SK-N-SH (cell line): ENCODE data around the gene MADD. TPM values are rescaled to one million over a fixed set of nuclear protein-coding genes. Genes with fewer than 3 reads are reported as not detected.

ENCODE experiments used
- CTCF ChIA-PET: fragments of 300-600, 350-600 bp; formaldehyde crosslinking; extraction: SDS; loops from one replicate; lab custom pipeline; 2021; lab: Yijun Ruan, JAX
- POLR2A ChIA-PET: fragments of 350-600 bp; sonication (Branson Sonifier 250); formaldehyde crosslinking; extraction: SDS; loops from one replicate; lab custom pipeline; 2020; ENCODE audit warnings: antibody characterized with exemption, inconsistent platforms; lab: Yijun Ruan, JAX
- DNase-seq: peaks from one replicate; pipeline ENCODE4 v3.0.0; 2012
- H2AFZ ChIP-seq: fragments of 200-600 bp; sonication (generic); 2 replicates; pipeline ENCODE4 v1.8.1; 2016; ENCODE audit warnings: antibody characterized with exemption, mild to moderate bottlenecking, low read depth
- H3F3A ChIP-seq: fragments of 200-600 bp; sonication (generic); replicated peaks from 2 replicates; pipeline ENCODE3; 2016; ENCODE audit warnings: antibody characterized with exemption, mild to moderate bottlenecking; ENCODE audit not compliant: insufficient read depth
- H3K27ac ChIP-seq, 2 experiments: fragments of 200-500 bp in 1 of 2; fragments of 200-600 bp in 1 of 2; sonication (Bioruptor generic) in 1 of 2; sonication (generic), shearing (Covaris generic) in 1 of 2; 2 replicates each; pipeline versions ENCODE4 v1.5.1 to v1.6.1; 2014 to 2016; ENCODE audit warnings: low read depth in 2 of 2, inconsistent platforms in 1 of 2, low read length in 1 of 2, mild to moderate bottlenecking in 1 of 2, mixed read lengths in 1 of 2
- H3K27me3 ChIP-seq: fragments of 200-600 bp; sonication (generic), shearing (Covaris generic); 2 replicates; pipeline ENCODE4 v1.6.1; 2016; ENCODE audit warnings: mixed run types; ENCODE audit not compliant: insufficient read depth
- H3K36me3 ChIP-seq, 2 experiments: fragments of 200-500 bp in 1 of 2; fragments of 200-600 bp in 1 of 2; sonication (Bioruptor generic) in 1 of 2; sonication (generic) in 1 of 2; replicated peaks in 1 of 2; 2 replicates each; pipeline versions ENCODE3 to v1.5.1; 2014 to 2016; ENCODE audit warnings: low read length in 1 of 2, mild to moderate bottlenecking in 1 of 2; ENCODE audit not compliant: insufficient read depth in 2 of 2, control insufficient read depth in 1 of 2
- H3K4me1 ChIP-seq, 2 experiments: fragments of 200-500 bp in 1 of 2; fragments of 200-600 bp in 1 of 2; sonication (Bioruptor generic) in 1 of 2; sonication (generic), shearing (Covaris generic) in 1 of 2; 2 replicates each; pipeline versions ENCODE4 v1.5.1 to v1.6.1; 2014 to 2016; ENCODE audit warnings: low read depth in 1 of 2, low read length in 1 of 2, mixed run types in 1 of 2; ENCODE audit not compliant: insufficient read depth in 2 of 2, control insufficient read depth in 1 of 2
- H3K4me2 ChIP-seq: fragments of 200-600 bp; sonication (generic), shearing (Covaris generic); 2 replicates; pipeline ENCODE4 v1.6.1; 2017; ENCODE audit warnings: mixed run types
- H3K4me3 ChIP-seq, 2 experiments: fragments of 200-500 bp in 1 of 2; fragments of 200-600 bp in 1 of 2; sonication (Bioruptor generic) in 1 of 2; sonication (generic), shearing (Covaris generic) in 1 of 2; 2 replicates each; pipeline versions ENCODE4 v1.5.1 to v1.8.1; 2014 to 2016; ENCODE audit warnings: low read depth in 2 of 2, inconsistent platforms in 1 of 2, low read length in 1 of 2, mild to moderate bottlenecking in 1 of 2, mixed read lengths in 1 of 2, moderate library complexity in 1 of 2
- H3K79me2 ChIP-seq: fragments of 200-600 bp; sonication (generic); 2 replicates; pipeline ENCODE4 v1.8.1; 2017; ENCODE audit warnings: mild to moderate bottlenecking; ENCODE audit not compliant: insufficient read depth
- H3K9ac ChIP-seq: fragments of 200-600 bp; sonication (generic); 2 replicates; pipeline ENCODE4 v1.6.1; 2017; ENCODE audit warnings: mixed run types
- H3K9me2 ChIP-seq: fragments of 200-600 bp; sonication (generic); 2 replicates; pipeline ENCODE4 v1.6.1; 2017; ENCODE audit warnings: mixed run types
- H3K9me3 ChIP-seq: fragments of 200-600 bp; sonication (generic); 2 replicates; pipeline ENCODE4 v1.6.1; 2017; ENCODE audit warnings: mixed run types, mild to moderate bottlenecking, moderate library complexity
- H4K20me1 ChIP-seq: fragments of 200-600 bp; sonication (generic); 2 replicates; pipeline ENCODE4 v1.6.1; 2017; ENCODE audit warnings: mild to moderate bottlenecking, mixed run types; ENCODE audit not compliant: insufficient read depth
- EP300 ChIP-seq, 2 experiments: IDR thresholded peaks; 2 replicates each; pipeline versions ENCODE4 v1.4.0 to v1.6.1; 2012; ENCODE audit warnings: borderline replicate concordance in 1 of 2, low read depth in 1 of 2, low read length in 1 of 2
- EZH2phosphoT487 ChIP-seq: fragments of 200-600 bp; sonication (generic); IDR thresholded peaks from 2 replicates; pipeline ENCODE4 v1.6.1; 2017; ENCODE audit warnings: low read depth, mixed run types, mild to moderate bottlenecking, antibody characterized with exemption, moderate library complexity, borderline replicate concordance
- FOXJ3 ChIP-seq: sonication (generic); formaldehyde crosslinking; IDR thresholded peaks from 2 replicates; pipeline ENCODE4 v1.5.1; 2020; ENCODE audit warnings: mild to moderate bottlenecking, missing genetic modification reagents
- FOXM1 ChIP-seq: IDR thresholded peaks from 2 replicates; pipeline ENCODE4 v1.4.0; 2012; ENCODE audit warnings: low read depth, mild to moderate bottlenecking
- GABPA ChIP-seq: IDR thresholded peaks from 2 replicates; pipeline ENCODE4 v1.4.0; 2012; ENCODE audit warnings: low read depth, mild to moderate bottlenecking
- GATA2 ChIP-seq: sonication (generic); formaldehyde crosslinking; IDR thresholded peaks from 2 replicates; pipeline ENCODE4 v1.5.0; 2020; ENCODE audit warnings: mild to moderate bottlenecking, missing genetic modification reagents
- JUND ChIP-seq: IDR thresholded peaks from 2 replicates; pipeline ENCODE4 v1.4.0; 2012
- MEF2A ChIP-seq: IDR thresholded peaks from 2 replicates; pipeline ENCODE4 v1.4.0; 2012; ENCODE audit warnings: low read depth, borderline replicate concordance
- MXI1 ChIP-seq: IDR thresholded peaks from 2 replicates; pipeline ENCODE4 v1.6.1; 2012; ENCODE audit warnings: mild to moderate bottlenecking, low read depth, low read length, improper control_type of control experiment
- NFIC ChIP-seq: IDR thresholded peaks from 2 replicates; pipeline ENCODE4 v1.4.0; 2012; ENCODE audit warnings: borderline replicate concordance
- NRF1 ChIP-seq: IDR thresholded peaks from 2 replicates; pipeline ENCODE4 v1.6.1; 2012; ENCODE audit warnings: low read depth, mild to moderate bottlenecking, low read length
- POLR2AphosphoS5 ChIP-seq: IDR thresholded peaks from 2 replicates; pipeline ENCODE4 v1.6.1; 2012; ENCODE audit warnings: low read depth, low read length
- RAD21 ChIP-seq: IDR thresholded peaks from 2 replicates; pipeline ENCODE4 v1.6.1; 2012; ENCODE audit warnings: mild to moderate bottlenecking, low read length
- RFX5 ChIP-seq: IDR thresholded peaks from 2 replicates; pipeline ENCODE4 v1.6.1; 2012; ENCODE audit warnings: mild to moderate bottlenecking, improper control_type of control experiment, low read length
- RXRA ChIP-seq: IDR thresholded peaks from 2 replicates; pipeline ENCODE4 v1.4.0; 2012; ENCODE audit warnings: low read depth, mild to moderate bottlenecking, borderline replicate concordance
- SIN3A ChIP-seq: IDR thresholded peaks from 2 replicates; pipeline ENCODE4 v1.6.1; 2012; ENCODE audit warnings: low read depth, mild to moderate bottlenecking, low read length, moderate library complexity, borderline replicate concordance
- SMC3 ChIP-seq: IDR thresholded peaks from 2 replicates; pipeline ENCODE4 v1.6.1; 2012; ENCODE audit warnings: low read depth, low read length, improper control_type of control experiment
- TAF1 ChIP-seq: IDR thresholded peaks from 2 replicates; pipeline ENCODE4 v1.6.1; 2012; ENCODE audit warnings: low read depth, mild to moderate bottlenecking, low read length, moderate library complexity, borderline replicate concordance
- TCF12 ChIP-seq: IDR thresholded peaks from 2 replicates; pipeline ENCODE4 v1.4.0; 2012
- YY1 ChIP-seq: IDR thresholded peaks from 2 replicates; pipeline ENCODE4 v1.4.0; 2012; ENCODE audit warnings: low read depth, mild to moderate bottlenecking
- WGBS: methylation state at CpG from one replicate; pipeline ENCODE4 v1.1.6; 2017; ENCODE audit warnings: low lambda C conversion rate; 5-methylcytosine and 5-hydroxymethylcytosine counted together
- polyA plus RNA-seq, 3 experiments: library from polyadenylated mRNA; depleted of rRNA; stranded (reverse); fragments of >200 nt; gene quantifications; 2 replicates each; pipeline ENCODE4 v1.2.3, GENCODE V29; 2012
- TF ChIP-seq, protein P1 (sequence below): fragments of 150-350 bp; IDR thresholded peaks from 2 replicates; pipeline ENCODE4 v1.6.1; 2017; ENCODE audit warnings: antibody characterized with exemption, low read length, low read depth, borderline replicate concordance
- TF ChIP-seq, protein P2 (sequence below): IDR thresholded peaks from 2 replicates; pipeline ENCODE4 v1.4.0; 2012; ENCODE audit warnings: low read depth
- TF ChIP-seq, protein P3 (sequence below): fragments of 200-600 bp; sonication (generic); IDR thresholded peaks from 2 replicates; pipeline ENCODE4 v1.6.1; 2017; ENCODE audit warnings: antibody characterized with exemption, mild to moderate bottlenecking, moderate library complexity

Gene MADD
- polyA plus RNA-seq, 1 of the 3 experiments (the other 2 are of a cell fraction), result 16.4 TPM

DNA sequence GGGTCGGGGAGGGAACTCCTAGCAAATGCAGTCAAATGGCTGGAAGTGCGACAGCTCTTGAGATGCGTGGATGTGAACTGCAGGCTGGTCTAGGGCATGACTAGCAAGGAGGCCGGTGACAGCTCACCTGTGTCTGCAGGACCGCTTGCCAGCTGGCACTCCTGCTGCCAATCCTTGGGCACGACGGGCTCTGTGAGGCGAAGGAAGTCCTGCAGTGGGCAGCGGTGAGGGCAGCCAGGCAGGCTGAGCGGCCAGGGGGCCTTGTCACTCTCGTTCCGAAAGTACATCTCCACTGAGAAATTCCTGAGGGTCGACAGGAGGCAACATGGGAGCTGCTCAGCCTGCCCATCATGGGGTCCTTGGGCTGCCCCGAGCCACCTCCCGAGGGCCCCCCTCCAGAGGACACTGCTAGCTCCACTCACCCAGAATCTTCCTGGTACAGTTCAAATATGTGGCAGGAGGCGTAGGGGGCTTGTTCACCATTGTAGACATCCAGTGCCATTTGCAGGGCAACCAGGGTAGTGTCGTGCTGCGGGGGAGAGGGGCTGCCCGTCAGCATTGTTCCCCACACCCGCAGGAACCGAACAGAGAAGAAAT lies 27.2 kb upstream of the MADD start:
- Histone ChIP-seq H3K27me3 (no peaks in the 10 kb centered on the region), H3K79me2 (peaks cover 4% of the 10 kb centered on the region; the same call in 1 of the 2 replicates), H3K9me3 (no peaks in the 10 kb centered on the region), H3K36me3 (peaks cover 21 to 47% of the 10 kb centered on the region in 2 experiments), H4K20me1 (no peaks in the 10 kb centered on the region), H3K4me1 (peaks cover 4 to 6% of the 10 kb centered on the region in 2 experiments; a peak in 2 of 4 replicates), H3F3A (peaks cover 22% of the 10 kb centered on the region), H3K4me2 (no peak overlapping the region), H3K9ac (no peak overlapping the region), H3K9me2 (no peaks in the 10 kb centered on the region), H3K27ac (0 out of 4 replicates have a peak overlapping the region, but pooled peaks of 1 of the 2 experiments have one; percentile 6), H3K4me3 (no peak overlapping the region), H2AFZ (no peak overlapping the region)
- ChIA-PET POLR2A (interaction anchor here (0.6 to 1.1 kb wide), 2 partner anchors 11 to 55 kb away, joined by 3 to 5 read pairs; no protein-coding TSS in a partner anchor), CTCF (interaction anchor here (0.8 to 1.9 kb wide), 6 partner anchors 8 to 112 kb away, joined by 3 to 7 read pairs (median 4); partner anchors contain the start of gene NR1H3)
- DNase-seq, result peak; percentile 4
- TF ChIP-seq FOXM1 (no peak), EZH2phosphoT487 (no peak), MXI1 (no peak), GABPA (no peak), TCF12 (no peak), TAF1 (no peak)
- TF ChIP-seq, protein P1, sequence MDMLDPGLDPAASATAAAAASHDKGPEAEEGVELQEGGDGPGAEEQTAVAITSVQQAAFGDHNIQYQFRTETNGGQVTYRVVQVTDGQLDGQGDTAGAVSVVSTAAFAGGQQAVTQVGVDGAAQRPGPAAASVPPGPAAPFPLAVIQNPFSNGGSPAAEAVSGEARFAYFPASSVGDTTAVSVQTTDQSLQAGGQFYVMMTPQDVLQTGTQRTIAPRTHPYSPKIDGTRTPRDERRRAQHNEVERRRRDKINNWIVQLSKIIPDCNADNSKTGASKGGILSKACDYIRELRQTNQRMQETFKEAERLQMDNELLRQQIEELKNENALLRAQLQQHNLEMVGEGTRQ, result no peak
- 91% methylated on average over 21 of the region's 21 CpGs for WGBS

DNA sequence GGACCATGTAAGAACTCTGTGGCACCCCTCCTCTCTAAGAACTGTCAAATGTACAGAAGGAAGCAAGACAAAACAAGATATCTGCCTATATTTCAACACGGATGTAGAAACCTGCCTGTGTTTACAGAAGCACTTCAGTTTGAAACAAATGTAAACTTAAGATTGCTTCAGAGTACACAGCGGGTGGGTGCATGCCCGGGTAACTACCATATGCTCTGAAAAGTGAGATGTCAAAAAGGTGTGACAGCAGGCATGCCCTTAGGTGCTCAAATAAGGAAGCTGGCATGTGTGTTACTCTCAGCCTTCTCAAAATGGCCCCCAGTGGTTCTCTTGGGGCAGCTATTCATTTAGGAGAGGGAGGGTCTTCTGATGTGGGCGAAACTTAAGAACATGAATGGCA lies 26.5 kb upstream of the MADD start:
- Histone ChIP-seq H3K79me2 (peaks cover 12% of the 10 kb centered on the region; the same call in 1 of the 2 replicates), H3K4me3 (no peak overlapping the region), H2AFZ (no peak overlapping the region), H3K9me3 (no peaks in the 10 kb centered on the region), H3K4me1 (peaks cover 8 to 11% of the 10 kb centered on the region in 2 experiments), H3K27ac (no peak overlapping the region), H3K4me2 (no peak overlapping the region), H3F3A (peaks cover 22% of the 10 kb centered on the region), H3K36me3 (peaks cover 21 to 43% of the 10 kb centered on the region in 2 experiments), H3K9ac (no peak overlapping the region), H3K9me2 (no peaks in the 10 kb centered on the region), H3K27me3 (no peaks in the 10 kb centered on the region), H4K20me1 (no peaks in the 10 kb centered on the region)
- ChIA-PET CTCF (interaction anchor here (0.8 to 1.7 kb wide), 4 partner anchors 9 to 111 kb away, joined by 3 to 4 read pairs (median 4); partner anchors contain the start of gene NR1H3), POLR2A (no interaction called here)
- peak; percentile 0 for DNase-seq
- no peak for TF ChIP-seq SIN3A
- no peak for TF ChIP-seq NRF1
- TF ChIP-seq SMC3, result no peak
- TF ChIP-seq FOXM1, result no peak
- TF ChIP-seq JUND, result no peak
- TF ChIP-seq GATA2 (CRISPR knock-in tag), result no peak
- no peak for TF ChIP-seq EP300 (IDR thresholded peaks at IDR 0.05; ENCODE audit: borderline replicate concordance in 1 of 2, low read depth in 1 of 2, low read length in 1 of 2)
- TF ChIP-seq, protein P2, sequence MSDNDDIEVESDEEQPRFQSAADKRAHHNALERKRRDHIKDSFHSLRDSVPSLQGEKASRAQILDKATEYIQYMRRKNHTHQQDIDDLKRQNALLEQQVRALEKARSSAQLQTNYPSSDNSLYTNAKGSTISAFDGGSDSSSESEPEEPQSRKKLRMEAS, result no peak
- TF ChIP-seq POLR2AphosphoS5, result no peak
- no peak for TF ChIP-seq RAD21
- TF ChIP-seq TAF1, result no peak
- TF ChIP-seq YY1, result no peak
- TF ChIP-seq NFIC, result no peak
- TF ChIP-seq RFX5, result no peak
- TF ChIP-seq MXI1, result no peak
- no peak for TF ChIP-seq FOXJ3 (CRISPR knock-in tag)
- TF ChIP-seq MEF2A, result no peak
- TF ChIP-seq, protein P3, sequence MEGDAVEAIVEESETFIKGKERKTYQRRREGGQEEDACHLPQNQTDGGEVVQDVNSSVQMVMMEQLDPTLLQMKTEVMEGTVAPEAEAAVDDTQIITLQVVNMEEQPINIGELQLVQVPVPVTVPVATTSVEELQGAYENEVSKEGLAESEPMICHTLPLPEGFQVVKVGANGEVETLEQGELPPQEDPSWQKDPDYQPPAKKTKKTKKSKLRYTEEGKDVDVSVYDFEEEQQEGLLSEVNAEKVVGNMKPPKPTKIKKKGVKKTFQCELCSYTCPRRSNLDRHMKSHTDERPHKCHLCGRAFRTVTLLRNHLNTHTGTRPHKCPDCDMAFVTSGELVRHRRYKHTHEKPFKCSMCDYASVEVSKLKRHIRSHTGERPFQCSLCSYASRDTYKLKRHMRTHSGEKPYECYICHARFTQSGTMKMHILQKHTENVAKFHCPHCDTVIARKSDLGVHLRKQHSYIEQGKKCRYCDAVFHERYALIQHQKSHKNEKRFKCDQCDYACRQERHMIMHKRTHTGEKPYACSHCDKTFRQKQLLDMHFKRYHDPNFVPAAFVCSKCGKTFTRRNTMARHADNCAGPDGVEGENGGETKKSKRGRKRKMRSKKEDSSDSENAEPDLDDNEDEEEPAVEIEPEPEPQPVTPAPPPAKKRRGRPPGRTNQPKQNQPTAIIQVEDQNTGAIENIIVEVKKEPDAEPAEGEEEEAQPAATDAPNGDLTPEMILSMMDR, result no peak
- TF ChIP-seq RXRA, result no peak
- no peak for TF ChIP-seq EZH2phosphoT487
- 73% methylated on average over 4 of the region's 4 CpGs for WGBS
